Caco-2 (cell line): Measurements from ENCODE around the gene NR2E3. TPM values are rescaled to one million over a fixed set of nuclear protein-coding genes. Genes with fewer than 3 reads are reported as not detected.

ENCODE experiments used
- BruUV-seq: library from RNA; stranded (reverse); fragments of 400-500 nt; replicated peaks from 2 replicates; lab custom pipeline; 2021; lab: Mats Ljungman, UMichigan
- CTCF ChIA-PET: fragments of 300-600 bp; sonication (Branson Sonifier 250); formaldehyde crosslinking; loops from one replicate; lab custom pipeline; 2022; ENCODE audit warnings: antibody characterized with exemption; lab: Charles Lee
- POLR2A ChIA-PET: fragments of 300-600 bp; sonication (Branson Sonifier 250); formaldehyde crosslinking; loops from one replicate; lab custom pipeline; 2022; ENCODE audit warnings: antibody characterized with exemption; lab: Charles Lee
- DNase-seq, 2 experiments: peaks; one replicate each; pipeline versions ENCODE4 v3.0.0 to v3.0.0-alpha.2; 2020 to 2022
- H3K27me3 ChIP-seq: replicated peaks from 2 replicates; pipeline ENCODE4 v1.6.0; 2011; ENCODE audit warnings: low read length; ENCODE audit not compliant: control insufficient read depth, insufficient read depth
- H3K36me3 ChIP-seq: 2 replicates; pipeline ENCODE4 v1.5.1; 2011; ENCODE audit warnings: low read length; ENCODE audit not compliant: control insufficient read depth, insufficient read depth
- H3K4me1 ChIP-seq: fragments of 250-450 bp; sonication (Bioruptor Pico); 2 replicates; pipeline ENCODE4 v1.5.1; 2020; ENCODE audit warnings: mild to moderate bottlenecking
- H3K4me3 ChIP-seq: 2 replicates; pipeline ENCODE4 v1.5.1; 2011; ENCODE audit warnings: low read depth, mild to moderate bottlenecking, control low read depth, low read length
- H3K9me3 ChIP-seq: fragments of 250-450 bp; sonication (Bioruptor Pico); 2 replicates; pipeline ENCODE4 v1.5.1; 2020; ENCODE audit warnings: mild to moderate bottlenecking, moderate library complexity
- H3K27ac Mint-ChIP-seq: one replicate; pipeline ENCODE4 v1.8.0; 2022; ENCODE audit warnings: mixed read lengths; ENCODE audit not compliant: unreplicated experiment
- H3K27me3 Mint-ChIP-seq: one replicate; pipeline ENCODE4 v1.8.0; 2022; ENCODE audit warnings: mixed read lengths; ENCODE audit not compliant: insufficient read depth, unreplicated experiment
- H3K36me3 Mint-ChIP-seq: one replicate; pipeline ENCODE4 v1.8.0; 2022; ENCODE audit warnings: mild to moderate bottlenecking, mixed read lengths; ENCODE audit not compliant: insufficient read depth, unreplicated experiment
- H3K4me1 Mint-ChIP-seq: one replicate; pipeline ENCODE4 v1.8.0; 2022; ENCODE audit warnings: low read depth, mixed read lengths; ENCODE audit not compliant: unreplicated experiment
- H3K4me3 Mint-ChIP-seq: one replicate; pipeline ENCODE4 v1.8.0; 2022; ENCODE audit warnings: mild to moderate bottlenecking, moderate library complexity, mixed read lengths; ENCODE audit not compliant: unreplicated experiment
- H3K9me3 Mint-ChIP-seq: one replicate; pipeline ENCODE4 v1.8.0; 2022; ENCODE audit warnings: mixed read lengths; ENCODE audit not compliant: unreplicated experiment
- CTCF ChIP-seq, 2 experiments: fragments of 200-600 bp in 1 of 2; IDR thresholded peaks; 1 replicate in 1 of 2; 2 replicates in 1 of 2; pipeline versions ENCODE4 v1.5.1 to v1.8.0; 2011 to 2022; ENCODE audit warnings: antibody characterized with exemption in 1 of 2, control low read depth in 1 of 2, inconsistent platforms in 1 of 2, low read depth in 1 of 2, low read length in 1 of 2, mild to moderate bottlenecking in 1 of 2, moderate library complexity in 1 of 2; ENCODE audit not compliant: insufficient read depth in 1 of 2, severe bottlenecking in 1 of 2, unreplicated experiment in 1 of 2
- intact Hi-C: fragments of 100-400 bp; cut with micrococcal nuclease; formaldehyde crosslinking; loops from one replicate; pipeline ENCODE4 v1.10.0; 2022; ENCODE audit not compliant: unreplicated experiment
- total RNA-seq: library from RNA; stranded (reverse); gene quantifications from 2 replicates; pipeline ENCODE4 v1.2.3, GENCODE V29; 2022

NR2E3 gene
- total RNA-seq, 1 experiment from 2014 or later, result not detected

- no peak for DNase-seq
- CTCF ChIA-PET, result no interaction called here
- H3K9me3 Mint-ChIP-seq, result no peaks in the 10 kb centered on the region
- no peak overlapping the region for H3K4me3 Mint-ChIP-seq
- POLR2A ChIA-PET, result no interaction called here
- TF ChIP-seq CTCF (IDR thresholded peaks at IDR 0.05; ENCODE audit: insufficient read depth in 1 of 2, low read depth in 1 of 2, low read length in 1 of 2, severe bottlenecking in 1 of 2, unreplicated experiment in 1 of 2), result no peak
- no peaks in the 10 kb centered on the region for H3K27me3 ChIP-seq
- no peaks in the 10 kb centered on the region for H3K36me3 ChIP-seq
- H3K9me3 ChIP-seq, result no peaks in the 10 kb centered on the region
- H3K4me3 ChIP-seq, result no peak overlapping the region
- no peaks in the 10 kb centered on the region for H3K27me3 Mint-ChIP-seq
- no peaks in the 10 kb centered on the region for H3K4me1 ChIP-seq
- no TSS peak for BruUV-seq
- no peak overlapping the region for H3K27ac Mint-ChIP-seq
- peaks cover 58% of the 10 kb centered on the region for H3K36me3 Mint-ChIP-seq
- intact Hi-C loops, result no loop called here
- H3K4me1 Mint-ChIP-seq, result no peaks in the 10 kb centered on the region
These were observed 9.8 kb downstream of the NR2E3 start for GRCh38 chr15:71820127-71820526.

GRCh38 chr15:71821547-71822129, 11.3 kb downstream of the NR2E3 start:
- H3K36me3 ChIP-seq, result no peaks in the 10 kb centered on the region; the same call in 1 of the 2 replicates
- peaks cover 71% of the 10 kb centered on the region for H3K36me3 Mint-ChIP-seq
- intact Hi-C loops, result no loop called here
- H3K9me3 Mint-ChIP-seq, result no peaks in the 10 kb centered on the region
- H3K27ac Mint-ChIP-seq, result no peak overlapping the region
- no peak for TF ChIP-seq CTCF (IDR thresholded peaks at IDR 0.05; ENCODE audit: insufficient read depth in 1 of 2, low read depth in 1 of 2, low read length in 1 of 2, severe bottlenecking in 1 of 2, unreplicated experiment in 1 of 2)
- BruUV-seq, result no TSS peak
- no peaks in the 10 kb centered on the region for H3K27me3 Mint-ChIP-seq
- no peaks in the 10 kb centered on the region for H3K9me3 ChIP-seq
- H3K4me1 Mint-ChIP-seq, result no peaks in the 10 kb centered on the region
- H3K4me3 Mint-ChIP-seq, result no peak overlapping the region
- no peaks in the 10 kb centered on the region for H3K27me3 ChIP-seq
- DNase-seq, result no peak
- ChIA-PET POLR2A (no interaction called here), CTCF (no interaction called here)
- no peaks in the 10 kb centered on the region for H3K4me1 ChIP-seq
- no peak overlapping the region for H3K4me3 ChIP-seq

GRCh38 chr15:71822890-71823630, 12.7 kb downstream of the NR2E3 start:
- Histone ChIP-seq H3K36me3 (no peaks in the 10 kb centered on the region; the same call in 1 of the 2 replicates), H3K27me3 (no peaks in the 10 kb centered on the region), H3K9me3 (no peaks in the 10 kb centered on the region), H3K4me3 (no peak overlapping the region), H3K4me1 (no peaks in the 10 kb centered on the region)
- no TSS peak for BruUV-seq
- no peak overlapping the region for H3K4me3 Mint-ChIP-seq
- ChIA-PET POLR2A (no interaction called here), CTCF (no interaction called here)
- H3K4me1 Mint-ChIP-seq, result no peaks in the 10 kb centered on the region
- intact Hi-C loops, result no loop called here
- H3K27ac Mint-ChIP-seq, result no peak overlapping the region
- no peak for DNase-seq
- TF ChIP-seq CTCF (IDR thresholded peaks at IDR 0.05; ENCODE audit: insufficient read depth in 1 of 2, low read depth in 1 of 2, low read length in 1 of 2, severe bottlenecking in 1 of 2, unreplicated experiment in 1 of 2), result no peak
- H3K9me3 Mint-ChIP-seq, result no peaks in the 10 kb centered on the region
- H3K27me3 Mint-ChIP-seq, result no peaks in the 10 kb centered on the region
- H3K36me3 Mint-ChIP-seq, result peaks cover 69% of the 10 kb centered on the region
